ENCODE measurements around the gene STK24.

GRCh38 chr13:98517576-98518310 is 59.2 kb downstream of the STK24 start:
- TF ChIP-seq CTCF (conservative IDR thresholded peaks at IDR 0.05; ENCODE audit: low read length): no peak
- no peak for TF ChIP-seq EZH2phosphoT487 (IDR thresholded peaks at IDR 0.05; ENCODE audit: borderline replicate concordance, low read depth, low read length)

All from OCI-LY7 (cell line).